ENCODE data around the gene APPL1. TPM values are rescaled to one million over a fixed set of nuclear protein-coding genes. Genes with fewer than 3 reads are reported as not detected.

The APPL1 gene
- 63.1 TPM for total RNA-seq

GRCh38 chr3:57227204-57227929, at the start of gene APPL1:
TSS of gene APPL1 (plus strand) at chr3:57227729. CDS start at chr3:57227884, 155 bp downstream.
- no peaks in the 10 kb centered on the region for H3K36me3 ChIP-seq
- peaks cover 3 to 14% of the 10 kb centered on the region in 2 donors for H3K4me1 ChIP-seq
- DNase-seq (ENCODE audit: low spot score in 2 of 2) = peak; percentile 74 to 95
- intact Hi-C loops (cut with DNase I) = loop anchor here (1.0 to 10.0 kb wide), 8 partner anchors 63 to 947 kb away; partner anchors contain the start of genes ARF4, CCDC66, IL17RD and PDE12
- peak within 1 kb of the TSS; percentile 76 to 96 for H3K27ac ChIP-seq
- H3K9me3 ChIP-seq = no peaks in the 10 kb centered on the region
- no peaks in the 10 kb centered on the region for H3K27me3 ChIP-seq
- peak within 1 kb of the TSS; percentile 72 to 97 for H3K4me3 ChIP-seq
- no peak for TF ChIP-seq CTCF (IDR thresholded peaks at IDR 0.05)

GRCh38 chr3:57179580-57180410, 47.7 kb upstream of the APPL1 start:
- Histone ChIP-seq H3K27ac (no peak overlapping the region), H3K36me3 (no peaks in the 10 kb centered on the region), H3K9me3 (no peaks in the 10 kb centered on the region), H3K4me1 (no peaks in the 10 kb centered on the region), H3K4me3 (no peak overlapping the region), H3K27me3 (no peaks in the 10 kb centered on the region)
- DNase-seq (ENCODE audit: low spot score in 2 of 2) = no peak
- intact Hi-C loops (cut with DNase I) = no loop called here
- TF ChIP-seq CTCF (IDR thresholded peaks at IDR 0.05) = peak in 1 of 3 experiments; percentile 14

GRCh38 chr3:57184526-57184925, 43.0 kb upstream of the APPL1 start:
- Histone ChIP-seq H3K27ac (no peak overlapping the region), H3K36me3 (no peaks in the 10 kb centered on the region), H3K4me1 (no peaks in the 10 kb centered on the region), H3K4me3 (no peak overlapping the region), H3K9me3 (no peaks in the 10 kb centered on the region), H3K27me3 (no peaks in the 10 kb centered on the region)
- no peak for DNase-seq (ENCODE audit: low spot score in 2 of 2)
- intact Hi-C loops (cut with DNase I) = no loop called here
- TF ChIP-seq CTCF (IDR thresholded peaks at IDR 0.05) = no peak

- intact Hi-C loops (cut with DNase I) = no loop called here
- no peak for TF ChIP-seq CTCF (IDR thresholded peaks at IDR 0.05)
- no peak overlapping the region for H3K27ac ChIP-seq
Observed at GRCh38 chr3:57192028-57192427, 35.5 kb upstream of the APPL1 start.

GRCh38 chr3:57194641-57195040, 32.9 kb upstream of the APPL1 start:
- Histone ChIP-seq H3K27me3 (no peaks in the 10 kb centered on the region), H3K4me3 (no peak overlapping the region), H3K27ac (no peak overlapping the region), H3K36me3 (no peaks in the 10 kb centered on the region), H3K9me3 (no peaks in the 10 kb centered on the region), H3K4me1 (no peaks in the 10 kb centered on the region)
- intact Hi-C loops (cut with DNase I) = no loop called here
- DNase-seq (ENCODE audit: low spot score in 2 of 2) = no peak
- no peak for TF ChIP-seq CTCF (IDR thresholded peaks at IDR 0.05)

More at GRCh38 chr3:57192028-57192427, 35.5 kb upstream of the APPL1 start:
- Histone ChIP-seq H3K36me3 (no peaks in the 10 kb centered on the region), H3K4me1 (no peaks in the 10 kb centered on the region), H3K4me3 (no peak overlapping the region), H3K9me3 (no peaks in the 10 kb centered on the region), H3K27me3 (no peaks in the 10 kb centered on the region)
- DNase-seq (ENCODE audit: low spot score in 2 of 2) = no peak
